Mesenchymal stem cell (in vitro differentiated cells and primary cell): Measurements from ENCODE around the gene RHOBTB3.
"Not testable (repeated sequence)": the region's sequence is repeated elsewhere in the genome, so short reads cannot be mapped to it uniquely, and the experiment has no call there.

Experiments
- DNase-seq: peaks from one replicate; pipeline ENCODE4 v3.0.0-alpha.2; 2013
- H2AFZ ChIP-seq: one replicate; pipeline ENCODE4 v1.6.1; 2013; ENCODE audit warnings: low read depth, mild to moderate bottlenecking, control low read depth, inconsistent platforms, low read length, moderate library complexity
- H2AK5ac ChIP-seq: 2 replicates; pipeline ENCODE4 v1.6.1; 2013; ENCODE audit warnings: low read length, moderate library complexity, mild to moderate bottlenecking, inconsistent platforms; ENCODE audit not compliant: severe bottlenecking
- H2BK120ac ChIP-seq: one replicate; pipeline ENCODE4 v1.6.1; 2013; ENCODE audit warnings: low read depth, mild to moderate bottlenecking, inconsistent platforms, low read length, moderate library complexity
- H2BK12ac ChIP-seq, 2 experiments: one replicate each; pipeline ENCODE4 v1.6.1; 2013; ENCODE audit warnings: inconsistent platforms in 2 of 2, low read length in 2 of 2, mild to moderate bottlenecking in 2 of 2, moderate library complexity in 2 of 2, control low read depth in 1 of 2
- H2BK15ac ChIP-seq: one replicate; pipeline ENCODE4 v1.6.1; 2013; ENCODE audit warnings: mild to moderate bottlenecking, low read depth, inconsistent platforms; ENCODE audit not compliant: poor library complexity, severe bottlenecking
- H2BK5ac ChIP-seq: 2 replicates; pipeline ENCODE4 v1.6.1; 2013; ENCODE audit warnings: low read depth, mild to moderate bottlenecking, low read length, control low read depth, inconsistent platforms; ENCODE audit not compliant: poor library complexity, severe bottlenecking
- H3K14ac ChIP-seq, 2 experiments: one replicate each; pipeline ENCODE4 v1.6.1; 2013; ENCODE audit warnings: inconsistent platforms in 2 of 2, low read length in 2 of 2, control low read depth in 1 of 2, mild to moderate bottlenecking in 1 of 2, moderate library complexity in 1 of 2
- H3K18ac ChIP-seq, 2 experiments: one replicate each; pipeline ENCODE4 v1.6.1; 2013; ENCODE audit warnings: inconsistent platforms in 2 of 2, low read length in 2 of 2, control low read depth in 1 of 2, low read depth in 1 of 2, mild to moderate bottlenecking in 1 of 2
- H3K23ac ChIP-seq, 2 experiments: one replicate each; pipeline ENCODE4 v1.6.1; 2013; ENCODE audit warnings: inconsistent platforms in 2 of 2, low read length in 2 of 2, mild to moderate bottlenecking in 2 of 2, moderate library complexity in 2 of 2, control low read depth in 1 of 2
- H3K27ac ChIP-seq: 2 replicates; pipeline ENCODE4 v1.5.1; 2013; ENCODE audit warnings: mild to moderate bottlenecking, moderate library complexity, low read length, control low read depth, inconsistent platforms; ENCODE audit not compliant: poor library complexity, severe bottlenecking
- H3K27me3 ChIP-seq, 2 experiments: 2 replicates each; pipeline versions ENCODE4 v1.6.1 to v1.7.0; 2013; ENCODE audit warnings: low read length in 2 of 2, mild to moderate bottlenecking in 2 of 2, moderate library complexity in 2 of 2, control low read depth in 1 of 2, inconsistent platforms in 1 of 2; ENCODE audit not compliant: control insufficient read depth in 1 of 2, insufficient read depth in 1 of 2
- H3K36me3 ChIP-seq, 2 experiments: 2 replicates each; pipeline versions ENCODE4 v1.6.1 to v1.7.0; 2013; ENCODE audit warnings: low read length in 2 of 2, control low read depth in 1 of 2, inconsistent platforms in 1 of 2, low read depth in 1 of 2, mild to moderate bottlenecking in 1 of 2; ENCODE audit not compliant: insufficient read depth in 2 of 2, control insufficient read depth in 1 of 2
- H3K4ac ChIP-seq, 2 experiments: one replicate each; pipeline ENCODE4 v1.6.1; 2013; ENCODE audit warnings: inconsistent platforms in 2 of 2, low read length in 2 of 2, mild to moderate bottlenecking in 2 of 2, moderate library complexity in 2 of 2, control low read depth in 1 of 2, low read depth in 1 of 2
- H3K4me1 ChIP-seq: 2 replicates; pipeline ENCODE4 v1.6.1; 2013; ENCODE audit warnings: low read depth, low read length, control low read depth; ENCODE audit not compliant: control insufficient read depth, insufficient read depth
- H3K4me2 ChIP-seq: 2 replicates; pipeline ENCODE4 v1.6.1; 2013; ENCODE audit warnings: low read length, mild to moderate bottlenecking, inconsistent platforms; ENCODE audit not compliant: poor library complexity, severe bottlenecking
- H3K4me3 ChIP-seq, 2 experiments: 2 replicates each; pipeline versions ENCODE4 v1.5.1 to v1.7.0; 2013; ENCODE audit warnings: low read length in 2 of 2, mild to moderate bottlenecking in 2 of 2, control low read depth in 1 of 2, low read depth in 1 of 2; ENCODE audit not compliant: insufficient read depth in 1 of 2
- H3K79me1 ChIP-seq: replicated peaks from 2 replicates; pipeline ENCODE4 v1.6.1; 2013; ENCODE audit warnings: mild to moderate bottlenecking, control low read depth, low read length, inconsistent platforms; ENCODE audit not compliant: poor library complexity, severe bottlenecking
- H3K9ac ChIP-seq: 2 replicates; pipeline ENCODE4 v1.7.0; 2013; ENCODE audit warnings: mild to moderate bottlenecking, low read length, moderate library complexity
- H3K9me3 ChIP-seq: 2 replicates; pipeline ENCODE4 v1.7.0; 2013; ENCODE audit warnings: mild to moderate bottlenecking, low read length; ENCODE audit not compliant: control insufficient read depth
- H4K8ac ChIP-seq: one replicate; pipeline ENCODE4 v1.6.1; 2013; ENCODE audit warnings: inconsistent platforms, mild to moderate bottlenecking, low read length, moderate library complexity
- H4K91ac ChIP-seq: one replicate; pipeline ENCODE4 v1.6.1; 2013; ENCODE audit warnings: mild to moderate bottlenecking, low read length, inconsistent platforms
- WGBS: methylation state at CpG from one replicate; pipeline ENCODE4 v1.1.7; 2013; ENCODE audit warnings: mixed read lengths; 5-methylcytosine and 5-hydroxymethylcytosine counted together

The RHOBTB3 gene

DNA sequence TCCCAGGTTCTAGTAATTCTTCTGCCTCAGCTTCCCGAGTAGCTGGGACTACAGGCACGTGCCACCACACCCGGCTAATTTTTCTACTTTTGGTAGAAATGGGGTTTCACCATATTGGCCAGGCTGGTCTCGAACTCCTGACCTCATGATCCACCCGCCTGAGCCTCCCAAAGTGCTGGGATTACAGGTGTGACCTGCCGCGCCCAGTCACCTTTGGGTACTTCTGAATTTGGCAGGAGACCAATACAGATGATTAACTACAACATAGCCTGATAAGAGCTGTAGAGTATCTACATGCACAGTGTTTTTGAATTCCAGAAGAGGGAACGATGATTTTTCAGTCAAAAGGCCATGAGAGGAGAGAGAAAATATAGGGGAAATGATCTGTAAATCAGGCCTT is 81.9 kb downstream of the RHOBTB3 start:
- H3K4me3 ChIP-seq, H4K8ac ChIP-seq, H3K4me2 ChIP-seq, H3K14ac ChIP-seq, H3K4ac ChIP-seq, H3K27me3 ChIP-seq, H2BK5ac ChIP-seq, H4K91ac ChIP-seq, DNase-seq, H3K23ac ChIP-seq, H3K18ac ChIP-seq, H3K9me3 ChIP-seq, H2BK15ac ChIP-seq, H2BK12ac ChIP-seq, H2AFZ ChIP-seq, H2BK120ac ChIP-seq: not testable (repeated sequence)
- H3K4me1 ChIP-seq = peaks cover 30% of the 10 kb centered on the region
- 95% methylated on average over 6 of the region's 8 CpGs for WGBS
- peak overlapping the region; percentile 2 for H3K9ac ChIP-seq
- H3K36me3 ChIP-seq = peaks cover 15 to 62% of the 10 kb centered on the region in 2 experiments
- peak overlapping the region; percentile 3 for H2AK5ac ChIP-seq
- peaks cover 17% of the 10 kb centered on the region for H3K79me1 ChIP-seq
- H3K27ac ChIP-seq = peak overlapping the region; percentile 28

DNA sequence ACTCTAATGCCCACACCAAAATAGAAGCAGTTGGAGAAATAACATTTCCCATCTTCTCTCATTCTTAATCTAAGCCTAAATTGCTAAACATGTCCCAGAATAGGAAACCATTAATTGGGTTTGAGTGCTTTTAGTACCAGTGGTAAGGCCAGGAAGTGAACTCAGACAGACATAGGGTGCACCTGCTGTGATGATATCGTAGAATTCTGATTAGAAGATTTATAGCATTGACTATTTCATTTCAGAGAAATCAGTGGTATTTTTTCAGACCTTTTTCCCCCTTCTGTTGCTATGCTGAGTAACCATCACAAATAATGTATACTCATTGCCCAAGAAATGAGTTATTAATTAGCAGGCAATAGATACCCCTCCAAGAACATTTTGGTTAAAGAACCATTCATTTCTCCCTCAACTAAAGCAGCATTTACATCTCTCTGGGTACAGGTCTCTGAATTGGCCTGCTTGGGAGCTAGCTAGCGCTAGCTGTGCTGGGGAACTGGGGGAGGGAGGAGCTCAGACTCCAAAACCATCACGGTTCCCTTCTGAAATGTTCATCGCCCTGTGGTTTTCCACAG is 84.1 kb downstream of the RHOBTB3 start:
- 88% methylated on average over 3 of the region's 4 CpGs for WGBS

DNA sequence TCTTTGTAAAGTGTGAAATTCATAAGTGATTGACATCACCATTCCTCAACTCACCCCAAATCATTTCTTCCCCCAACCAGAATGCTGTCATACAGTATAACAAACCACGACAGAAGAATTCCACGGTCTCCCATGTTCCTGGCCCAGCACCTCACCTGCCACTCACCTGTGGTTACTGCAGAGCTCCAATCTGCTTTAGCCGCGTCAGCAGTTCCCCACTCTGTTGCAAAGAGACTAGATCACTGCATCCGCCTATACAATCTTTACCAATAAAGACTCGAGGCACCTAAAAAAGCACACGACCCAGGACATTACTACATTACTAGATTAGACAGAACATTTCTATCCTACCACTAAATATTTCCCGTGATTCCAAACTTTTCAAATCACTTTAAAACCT is 85.2 kb downstream of the RHOBTB3 start:
- Histone ChIP-seq H3K23ac (no peak overlapping the region), H3K4me2 (no peak overlapping the region), H2BK120ac (no peak overlapping the region), H2BK15ac (no peak overlapping the region), H3K27me3 (no peaks in the 10 kb centered on the region), H4K8ac (no peak overlapping the region), H3K4me3 (no peak overlapping the region), H3K18ac (no peak overlapping the region), H2BK12ac (no peak overlapping the region), H3K27ac (no peak overlapping the region), H2AK5ac (no peak overlapping the region), H2BK5ac (no peak overlapping the region), H3K36me3 (peaks cover 15 to 80% of the 10 kb centered on the region in 2 experiments), H2AFZ (no peak overlapping the region), H3K9me3 (no peaks in the 10 kb centered on the region), H3K4ac (no peak overlapping the region), H3K79me1 (peaks cover 14% of the 10 kb centered on the region), H3K4me1 (peaks cover 30% of the 10 kb centered on the region), H3K9ac (no peak overlapping the region), H4K91ac (no peak overlapping the region), H3K14ac (no peak overlapping the region)
- 97% methylated on average over 8 of the region's 8 CpGs for WGBS
- DNase-seq = no peak

More for the DNA sequence above, 84.1 kb downstream of the RHOBTB3 start:
- Histone ChIP-seq H2BK12ac (no peak overlapping the region), H3K4me1 (peaks cover 32% of the 10 kb centered on the region), H4K91ac (no peak overlapping the region), H2AK5ac (no peak overlapping the region), H3K27ac (no peak overlapping the region), H3K27me3 (no peaks in the 10 kb centered on the region), H3K23ac (no peak overlapping the region), H3K14ac (no peak overlapping the region), H2AFZ (no peak overlapping the region), H3K4me2 (no peak overlapping the region), H3K79me1 (peaks cover 14% of the 10 kb centered on the region), H3K4me3 (no peak overlapping the region), H2BK15ac (no peak overlapping the region), H2BK5ac (no peak overlapping the region), H2BK120ac (no peak overlapping the region), H3K4ac (no peak overlapping the region), H3K9ac (no peak overlapping the region), H3K18ac (no peak overlapping the region), H4K8ac (no peak overlapping the region), H3K9me3 (no peaks in the 10 kb centered on the region), H3K36me3 (peaks cover 15 to 77% of the 10 kb centered on the region in 2 experiments)
- DNase-seq = no peak

DNA sequence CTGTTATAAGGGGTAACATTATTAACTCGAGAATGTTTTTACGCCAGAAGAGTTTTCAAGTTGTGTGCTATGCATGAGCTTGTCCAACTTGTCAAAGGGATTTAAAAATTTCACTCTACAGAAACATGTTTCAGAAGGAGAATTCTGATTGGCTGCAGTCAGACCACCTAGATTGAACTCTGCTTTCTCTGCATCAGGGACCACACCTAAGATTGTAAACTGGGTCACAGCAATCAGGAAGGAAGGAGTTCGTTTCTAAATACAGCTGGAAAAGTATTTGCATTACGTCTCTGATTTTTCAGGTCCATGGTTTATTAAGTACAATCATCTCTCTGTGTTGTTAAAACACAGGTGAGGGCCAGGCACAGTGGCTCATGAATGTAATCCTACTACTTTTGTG is 85.6 kb downstream of the RHOBTB3 start:
- no peak overlapping the region for H3K4me2 ChIP-seq
- no peak overlapping the region for H3K9ac ChIP-seq
- H3K36me3 ChIP-seq = peaks cover 15 to 80% of the 10 kb centered on the region in 2 experiments
- H3K23ac ChIP-seq = no peak overlapping the region
- no peak overlapping the region for H2BK120ac ChIP-seq
- H2BK5ac ChIP-seq = no peak overlapping the region
- no peak for DNase-seq
- H2AK5ac ChIP-seq = peak overlapping the region; percentile 74
- H3K79me1 ChIP-seq = peaks cover 14% of the 10 kb centered on the region
- no peak overlapping the region for H4K8ac ChIP-seq
- H3K9me3 ChIP-seq = no peaks in the 10 kb centered on the region
- H3K18ac ChIP-seq = no peak overlapping the region
- no peak overlapping the region for H3K14ac ChIP-seq
- no peak overlapping the region for H2AFZ ChIP-seq
- H3K4me1 ChIP-seq = peaks cover 26% of the 10 kb centered on the region
- H2BK15ac ChIP-seq = no peak overlapping the region
- no peak overlapping the region for H3K4ac ChIP-seq
- no peak overlapping the region for H4K91ac ChIP-seq
- peak overlapping the region; percentile 69 for H3K27ac ChIP-seq
- WGBS = 98% methylated on average over 4 of the region's 4 CpGs
- H2BK12ac ChIP-seq = no peak overlapping the region
- no peak overlapping the region for H3K4me3 ChIP-seq
- no peaks in the 10 kb centered on the region for H3K27me3 ChIP-seq
